HG03108 (cell line): ENCODE measurements around the gene NSL1.
"Not testable (repeated sequence)": the region's sequence is repeated elsewhere in the genome, so short reads cannot be mapped to it uniquely, and the experiment has no call there.

Experiments used
- ATAC-seq: cut with Tn5 transposase; IDR thresholded peaks from one replicate; pipeline ENCODE4 v1.9.1; 2021; ENCODE audit warnings: moderate library complexity; ENCODE audit not compliant: unreplicated experiment

NSL1 gene

DNA sequence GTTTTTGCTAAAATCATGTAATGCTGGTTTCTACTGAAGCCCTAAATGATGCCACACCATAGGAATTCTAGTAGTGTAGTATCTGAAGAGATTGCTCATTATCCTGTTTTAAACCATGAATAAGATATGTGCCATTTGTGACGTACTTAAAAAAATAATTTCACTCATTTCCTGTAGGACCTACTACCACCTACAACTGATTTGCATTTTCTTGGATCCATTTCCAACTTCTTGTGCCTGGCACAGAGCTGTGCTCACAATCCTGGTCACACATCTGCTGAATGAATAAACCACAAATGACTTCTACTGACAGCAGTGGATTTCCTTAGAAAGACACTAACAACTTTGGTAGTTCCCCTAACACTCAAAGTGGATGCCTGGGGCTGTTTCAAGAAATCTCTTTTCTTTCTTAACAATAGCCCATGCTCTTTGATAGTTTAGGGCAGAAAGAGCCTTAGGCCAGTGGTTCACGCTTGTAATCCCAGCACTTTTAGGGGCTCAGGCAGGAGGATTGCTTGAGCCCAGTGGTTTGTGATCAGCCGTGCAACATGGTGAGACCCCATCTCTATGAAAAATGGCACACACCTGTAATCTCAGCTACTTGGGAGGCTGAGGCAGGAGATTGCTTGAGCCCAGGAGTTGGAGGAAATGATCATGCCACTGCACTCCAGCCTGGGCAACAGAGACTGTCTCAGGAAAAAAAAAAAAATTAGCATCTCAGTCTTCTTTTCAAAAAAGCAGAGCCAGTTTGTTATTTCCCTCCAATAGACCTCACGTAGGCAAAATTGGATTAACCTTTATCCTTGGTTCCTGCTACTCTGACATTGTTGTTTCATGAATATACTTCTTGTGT, 78.9 kb downstream of the NSL1 start:
- ATAC-seq: no peak

DNA sequence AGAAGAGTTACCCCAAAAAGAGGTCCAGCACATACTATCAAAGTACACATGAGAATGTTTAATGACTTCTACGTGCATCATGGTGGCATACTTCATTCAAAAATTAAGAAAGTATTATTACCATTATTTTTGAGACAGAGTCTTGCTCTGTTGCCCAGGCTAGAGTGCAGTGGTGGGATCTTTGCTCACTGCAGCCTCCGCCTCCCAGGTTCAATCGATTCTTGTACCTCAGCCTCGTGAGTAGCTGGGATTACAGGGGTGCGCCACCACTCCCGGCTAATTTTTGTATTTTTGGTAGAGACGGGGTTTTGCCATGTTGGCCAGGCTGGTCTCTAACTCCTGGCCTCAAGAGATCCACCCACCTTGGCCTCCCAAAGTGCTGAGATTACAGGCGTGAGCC, 79.6 kb downstream of the NSL1 start:
- not testable (repeated sequence) for ATAC-seq

DNA sequence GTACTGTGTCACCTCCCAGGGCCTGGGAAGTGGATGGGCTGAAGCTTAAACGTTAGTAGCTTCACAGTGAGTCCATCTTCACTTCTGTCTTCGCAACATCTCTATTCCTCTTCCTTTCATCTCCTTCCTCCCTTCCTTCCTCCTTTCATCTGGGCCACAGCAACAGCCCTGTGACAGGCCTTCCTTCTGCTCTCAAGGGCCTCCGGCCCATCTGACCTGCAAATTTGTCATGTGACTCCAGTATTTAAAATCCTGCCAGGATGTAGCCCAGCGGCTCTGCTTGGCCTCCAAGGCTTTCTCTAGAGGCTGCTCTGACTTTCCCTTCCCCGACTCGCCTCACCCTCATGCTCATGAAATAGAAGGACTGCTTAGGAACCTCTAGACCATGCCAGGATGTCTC, 81.0 kb downstream of the NSL1 start:
- ATAC-seq: no peak

DNA sequence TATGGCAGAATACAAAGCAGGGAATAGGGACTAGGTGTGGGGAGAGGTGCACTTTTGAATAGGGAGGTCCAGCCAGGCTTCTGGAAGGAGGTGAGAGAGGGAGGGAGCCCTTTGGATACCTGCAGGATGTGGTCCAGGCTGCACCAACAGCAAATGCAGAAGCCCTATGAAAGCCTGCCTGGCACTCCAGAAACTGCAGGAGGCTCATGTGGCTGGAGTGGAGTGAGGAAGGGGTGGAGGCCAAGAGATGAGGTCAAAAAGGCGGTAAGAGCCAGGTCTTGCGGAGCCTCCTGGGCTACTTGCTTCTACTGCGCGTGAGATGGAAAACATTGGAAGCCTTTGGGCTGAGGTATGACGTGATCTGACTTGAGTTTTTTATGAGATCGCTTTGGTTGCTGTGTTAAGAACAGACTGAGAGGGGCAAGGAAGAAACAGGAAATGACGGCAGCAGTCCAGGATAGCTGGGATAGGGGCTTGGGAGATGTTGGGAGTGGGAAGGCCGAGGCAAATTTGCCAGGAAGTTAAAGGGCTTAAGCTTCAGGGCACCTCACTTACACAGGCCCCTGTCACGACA, 87.5 kb downstream of the NSL1 start:
- no peak for ATAC-seq

DNA sequence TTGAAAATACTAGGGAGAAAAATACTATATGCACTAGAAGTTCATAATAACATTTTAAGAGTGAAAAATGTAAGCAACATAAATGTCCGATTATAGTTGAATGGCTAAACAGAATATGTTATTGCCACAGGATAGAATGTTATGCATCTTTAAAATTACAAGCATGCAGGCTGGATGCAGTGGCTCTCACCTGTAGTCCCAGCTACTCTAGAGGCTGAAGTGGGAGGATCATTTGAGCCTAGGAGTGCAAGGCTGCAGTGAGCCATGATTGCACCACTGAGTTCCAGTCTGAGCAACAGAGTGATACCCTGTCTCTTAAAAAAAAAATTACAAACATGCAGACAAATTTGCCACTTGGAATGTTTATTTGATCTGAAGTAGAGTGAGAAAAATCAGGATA, 88.9 kb downstream of the NSL1 start:
- no peak for ATAC-seq

DNA sequence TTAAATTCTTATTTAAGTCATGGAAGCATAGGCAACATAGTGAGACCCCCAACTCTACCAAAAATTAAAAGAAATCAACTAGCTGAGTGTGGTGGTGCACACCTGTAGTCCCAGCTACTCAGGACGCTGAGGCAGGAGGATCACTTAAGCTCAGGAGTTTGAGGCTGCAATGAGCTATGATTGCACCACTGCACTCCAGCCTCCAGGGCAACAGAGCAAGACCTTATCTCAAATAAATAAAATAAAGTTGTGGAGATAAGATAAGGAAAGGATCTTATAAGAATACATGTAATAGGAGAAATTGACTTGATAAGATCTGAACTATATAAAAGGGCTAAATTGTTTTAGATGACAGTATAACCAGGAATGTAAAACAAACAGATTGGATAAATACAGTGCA, 89.7 kb downstream of the NSL1 start:
- no peak for ATAC-seq

DNA sequence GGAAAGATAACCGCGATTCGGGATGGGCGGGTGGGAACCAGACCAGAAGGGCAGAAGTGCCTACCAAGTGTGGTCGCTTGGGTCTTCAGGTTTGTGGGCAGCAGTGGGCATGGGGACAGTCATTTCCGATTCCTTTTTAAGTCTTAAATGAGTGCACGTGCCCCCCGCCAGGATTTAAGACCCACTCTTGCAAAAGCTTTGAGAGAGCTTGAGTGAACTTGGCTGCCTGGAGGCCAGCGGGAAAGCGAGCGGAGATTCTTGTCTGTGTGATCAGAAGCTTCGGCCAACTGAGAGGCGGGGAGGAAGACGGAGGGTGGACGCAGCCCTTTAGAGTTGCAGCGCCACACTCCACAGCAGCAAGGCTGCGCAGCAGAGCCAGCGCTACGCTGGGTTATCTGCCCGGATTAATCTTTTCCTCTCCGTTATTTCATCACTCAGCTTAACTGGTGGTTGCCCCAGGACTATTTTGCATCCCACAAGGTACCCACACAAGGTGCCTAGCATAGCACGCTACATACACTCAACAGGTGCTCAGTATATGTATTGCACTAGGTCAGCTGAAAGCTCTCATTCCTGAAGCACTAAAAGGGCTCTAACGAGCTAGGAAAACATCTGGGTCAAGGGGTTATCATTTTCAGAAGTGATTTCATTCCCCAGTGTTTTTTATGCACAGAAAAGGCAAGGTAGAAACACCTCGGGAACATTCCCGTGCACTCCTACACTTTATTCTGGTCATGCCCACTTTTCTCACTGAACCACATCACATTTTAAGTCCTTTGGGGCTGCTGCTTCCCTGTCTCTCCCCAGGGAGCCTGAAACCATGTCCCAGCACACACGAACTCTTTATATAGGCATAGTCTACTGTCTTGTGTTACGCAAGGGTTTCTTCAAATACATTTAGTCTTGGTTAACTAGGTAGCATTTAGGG, 90.4 kb downstream of the NSL1 start:
- peak; percentile 29 for ATAC-seq

DNA sequence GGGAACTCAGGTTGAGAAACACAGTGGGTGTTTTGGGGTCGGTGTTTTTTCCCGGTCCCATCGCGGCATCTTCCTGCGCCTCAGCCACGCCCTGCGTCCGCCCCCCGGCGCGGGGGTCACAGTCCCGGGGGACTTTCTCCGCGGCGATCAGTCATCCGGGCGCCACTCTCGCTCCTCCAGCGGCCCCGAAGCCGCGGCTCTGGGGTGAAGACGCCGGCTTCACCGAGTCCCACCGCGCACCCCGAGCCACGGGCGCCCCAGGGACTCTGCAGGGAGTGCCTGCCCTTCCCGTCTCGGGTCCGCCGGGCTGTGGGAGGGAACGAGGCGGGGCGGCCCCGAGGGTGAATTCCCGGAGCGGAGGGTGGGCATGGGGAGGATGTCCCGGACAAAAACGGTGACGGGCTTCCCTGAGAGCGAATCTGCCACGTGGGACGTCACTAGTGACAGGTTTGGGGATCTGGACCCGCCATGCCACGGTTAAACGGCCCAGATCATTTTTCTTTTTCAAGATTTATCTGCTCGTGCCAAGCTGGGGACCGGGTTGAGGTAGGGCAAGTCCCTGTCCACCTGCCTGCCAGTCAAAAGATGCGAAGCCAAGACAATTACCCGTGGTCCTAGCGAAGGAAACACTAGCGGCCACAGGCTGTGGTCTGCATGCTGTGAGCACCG, 91.2 kb downstream of the NSL1 start:
- no peak for ATAC-seq

DNA sequence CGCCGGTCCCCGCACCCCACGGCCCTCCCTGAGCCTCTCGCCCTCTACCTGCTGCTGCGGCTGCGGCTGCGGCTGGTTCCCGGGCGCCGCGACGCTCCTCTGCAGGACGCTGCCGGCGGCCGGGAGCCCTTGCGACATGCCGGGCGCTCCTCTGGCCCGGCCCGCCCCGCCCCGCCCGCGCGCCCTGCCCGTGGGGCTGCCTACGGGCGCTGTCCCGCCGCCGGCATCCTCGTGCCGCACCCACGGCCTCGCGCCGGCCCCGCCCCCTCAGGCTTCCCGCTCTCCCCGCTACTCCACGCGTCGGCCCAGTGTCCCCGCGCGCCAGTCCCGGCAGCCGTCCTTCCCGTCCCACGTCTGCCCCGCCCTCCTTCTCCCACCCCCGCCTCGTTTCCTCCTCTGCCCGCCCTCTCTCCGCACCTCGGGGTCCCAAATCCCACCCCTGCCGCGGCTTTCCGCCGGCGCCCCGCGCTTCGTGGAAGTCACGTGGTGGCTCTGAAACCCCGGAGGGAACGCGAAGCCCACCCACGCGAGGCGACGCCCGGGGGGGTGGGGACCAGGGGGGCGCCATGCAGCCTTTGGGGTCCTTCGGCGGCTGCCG, 91.9 kb downstream of the NSL1 start, which contains the start of gene BATF3:
Gene BATF3, minus strand, starts transcription at position 216 of the 598 bp plus-strand sequence. Its CDS starts 78 bp downstream, at position 138.
- peak; percentile 11 for ATAC-seq

DNA sequence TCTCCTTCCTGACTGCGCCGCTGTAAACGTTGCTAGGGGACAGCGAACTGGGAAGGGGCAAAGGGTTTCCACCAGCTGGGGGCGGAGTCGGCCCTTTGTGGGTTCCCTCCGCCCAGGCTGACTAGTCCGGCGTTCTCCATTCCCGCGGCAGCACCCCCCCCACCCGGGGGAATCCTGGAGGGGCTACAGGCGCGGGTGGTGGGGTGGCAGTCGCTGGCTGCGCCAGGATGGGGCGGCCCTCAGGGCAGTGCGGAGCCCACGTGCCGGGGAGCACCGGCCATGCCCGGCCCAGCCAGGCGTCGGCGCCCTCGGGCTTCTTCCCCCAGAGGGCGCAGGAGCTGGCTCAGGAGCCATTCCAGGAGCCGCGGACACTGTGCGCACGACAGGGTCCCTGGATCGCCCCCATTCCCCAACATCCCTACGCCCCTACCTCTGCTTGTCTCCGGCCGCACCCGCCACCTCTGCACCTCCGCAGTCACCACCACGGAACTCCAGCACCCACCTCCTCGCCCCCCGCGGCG, 92.4 kb downstream of the NSL1 start:
- ATAC-seq: peak; percentile 51

DNA sequence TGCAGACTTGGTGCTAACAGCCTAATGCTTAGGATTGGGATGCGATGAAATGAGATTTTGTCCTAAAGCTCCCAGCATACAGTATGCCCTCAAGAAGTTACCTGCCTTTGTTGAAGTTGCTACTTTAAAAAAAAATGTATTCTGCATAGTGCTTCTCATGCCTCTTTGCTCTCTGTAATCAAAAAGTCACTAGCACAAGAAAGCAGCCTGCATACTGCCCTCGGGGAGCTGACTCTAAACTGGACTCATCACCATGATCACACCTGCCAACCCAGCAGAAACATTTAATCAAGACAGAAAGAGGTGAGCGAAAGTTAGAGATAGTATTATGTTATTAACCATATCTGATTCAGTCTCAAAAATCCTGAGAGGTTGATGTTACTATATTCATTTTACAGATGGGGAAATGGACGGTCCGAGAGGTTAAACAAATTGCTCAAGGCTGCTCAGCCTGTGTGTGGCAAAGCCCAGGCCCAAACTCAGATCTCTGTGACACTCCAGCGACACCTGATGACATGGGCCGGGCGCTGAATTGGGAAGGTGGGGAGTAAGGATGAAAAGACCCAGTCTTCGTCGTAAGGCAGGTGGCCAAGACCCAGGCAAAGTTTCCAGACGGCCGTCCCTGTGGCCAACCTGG, 93.0 kb downstream of the NSL1 start:
- ATAC-seq: peak; percentile 8

DNA sequence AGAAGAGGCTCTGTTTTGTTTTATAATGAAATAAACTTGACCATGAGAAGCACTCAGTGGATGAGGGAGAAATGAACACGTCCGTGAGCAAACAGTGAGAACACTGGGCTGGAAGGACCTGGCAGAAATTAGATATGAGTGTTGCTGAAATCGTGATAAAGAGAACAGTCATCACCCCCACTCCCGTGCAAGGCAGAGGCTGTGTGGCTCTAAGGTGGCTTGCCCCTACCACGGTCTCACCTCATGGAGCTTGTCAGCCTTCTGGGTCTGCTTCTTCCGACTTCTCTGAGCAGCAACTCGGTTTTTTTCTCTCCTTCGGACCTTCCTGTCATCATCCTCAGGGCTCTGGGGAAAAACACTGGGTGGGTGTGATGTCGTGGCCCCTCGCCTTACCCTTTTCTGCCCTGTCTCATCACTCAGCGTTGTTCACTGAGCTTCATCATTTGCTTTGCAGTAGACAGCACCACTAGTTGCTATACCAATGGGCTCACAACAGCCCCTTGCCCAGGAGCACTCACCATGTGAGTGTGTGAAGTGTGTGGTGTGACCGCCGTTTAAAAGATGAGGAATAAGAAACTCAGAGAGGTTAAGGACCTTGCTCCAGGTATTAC, 94.8 kb downstream of the NSL1 start:
- ATAC-seq: no peak

DNA sequence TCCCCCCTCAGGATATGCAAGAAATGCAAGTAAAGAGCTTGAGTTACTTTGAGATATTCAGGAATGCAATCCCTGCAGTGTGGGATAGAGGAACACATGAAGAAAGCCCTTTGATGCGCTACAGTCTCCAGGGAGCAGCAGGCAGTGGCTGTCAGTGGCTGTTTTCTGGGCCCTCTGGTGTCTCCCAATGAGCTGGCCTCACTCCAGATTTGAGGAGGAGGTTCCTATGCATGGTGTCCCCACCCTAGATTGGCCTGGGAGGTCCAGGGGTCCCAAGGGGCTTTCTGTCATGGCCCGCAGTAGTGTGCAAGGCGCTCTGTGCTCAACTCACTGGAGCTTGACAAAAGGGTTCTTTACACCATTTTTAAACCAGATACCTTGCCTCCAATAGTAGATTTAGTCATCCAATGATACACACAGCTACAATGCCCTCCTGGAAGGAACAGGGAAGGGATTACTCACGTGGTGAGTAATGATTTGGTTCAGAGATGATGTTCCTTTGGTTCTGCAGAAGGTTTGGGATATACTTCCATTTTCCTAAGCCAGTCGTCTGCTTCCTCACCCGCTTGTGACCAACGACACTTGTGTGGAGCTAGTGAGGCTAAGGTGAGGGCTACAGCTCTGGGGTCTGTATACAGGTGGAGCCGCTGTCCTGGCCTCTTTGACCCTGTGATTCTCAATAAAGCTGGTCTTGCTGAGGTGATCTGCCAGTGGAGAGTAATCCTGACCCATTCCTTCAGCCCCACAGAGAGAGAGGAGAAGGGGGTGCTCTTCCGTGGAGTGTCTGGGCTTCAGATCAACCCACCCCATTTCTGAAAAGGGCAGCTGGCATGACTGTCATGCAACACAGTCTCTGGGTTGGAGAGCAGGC, 98.6 kb downstream of the NSL1 start:
- no peak for ATAC-seq

DNA sequence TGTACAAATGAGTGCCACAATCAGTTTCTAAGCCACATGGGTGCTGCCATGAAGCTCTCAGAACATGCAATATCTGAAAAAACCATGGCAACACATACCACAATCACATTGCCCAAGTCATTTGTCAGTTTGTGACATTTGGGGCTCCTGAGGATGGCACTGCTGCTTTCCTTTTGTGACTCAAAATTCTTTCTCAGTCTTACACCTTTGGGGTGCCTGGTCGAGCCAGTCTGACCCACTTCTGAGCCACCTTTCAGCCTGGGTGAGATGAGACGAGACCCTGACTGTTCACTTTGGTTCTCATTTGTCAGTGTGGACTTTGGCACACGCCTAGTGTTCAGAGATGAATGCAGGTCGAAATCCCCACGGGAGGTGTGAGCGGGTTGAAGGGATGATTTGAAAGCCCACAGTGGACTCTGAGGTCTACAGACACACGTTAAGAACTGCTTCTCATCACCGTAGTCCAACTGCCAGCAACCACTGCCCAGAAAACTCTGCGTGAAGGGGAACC, 100.0 kb downstream of the NSL1 start:
- ATAC-seq: peak; percentile 60

DNA sequence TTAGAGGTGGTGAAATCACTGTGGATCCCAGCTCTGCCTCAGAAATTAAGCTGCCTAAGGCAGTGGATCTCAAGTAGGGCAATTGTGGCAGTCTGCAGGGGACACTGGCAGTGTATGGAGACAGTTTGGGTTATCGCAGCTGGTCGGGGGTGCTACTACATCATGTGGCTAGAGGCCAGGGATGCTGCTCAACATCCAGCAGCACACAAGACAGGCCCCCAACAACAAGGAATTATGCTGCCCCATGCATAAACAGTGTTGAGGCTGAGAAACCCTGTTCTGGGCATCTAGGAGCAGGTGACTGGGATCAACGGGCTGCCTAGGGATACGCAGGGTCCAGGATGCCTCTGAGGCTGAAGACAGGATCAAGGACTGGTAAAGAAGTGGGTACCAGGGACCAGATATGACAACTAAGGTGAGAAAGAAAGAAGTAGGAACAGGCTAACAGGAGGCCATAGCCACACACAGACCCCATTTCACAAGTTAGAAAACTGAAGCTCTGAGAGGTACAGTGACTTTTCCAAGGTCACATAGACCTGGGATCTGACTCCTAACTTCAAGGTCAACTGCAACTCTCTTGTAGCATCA, 100.7 kb downstream of the NSL1 start:
- no peak for ATAC-seq

DNA sequence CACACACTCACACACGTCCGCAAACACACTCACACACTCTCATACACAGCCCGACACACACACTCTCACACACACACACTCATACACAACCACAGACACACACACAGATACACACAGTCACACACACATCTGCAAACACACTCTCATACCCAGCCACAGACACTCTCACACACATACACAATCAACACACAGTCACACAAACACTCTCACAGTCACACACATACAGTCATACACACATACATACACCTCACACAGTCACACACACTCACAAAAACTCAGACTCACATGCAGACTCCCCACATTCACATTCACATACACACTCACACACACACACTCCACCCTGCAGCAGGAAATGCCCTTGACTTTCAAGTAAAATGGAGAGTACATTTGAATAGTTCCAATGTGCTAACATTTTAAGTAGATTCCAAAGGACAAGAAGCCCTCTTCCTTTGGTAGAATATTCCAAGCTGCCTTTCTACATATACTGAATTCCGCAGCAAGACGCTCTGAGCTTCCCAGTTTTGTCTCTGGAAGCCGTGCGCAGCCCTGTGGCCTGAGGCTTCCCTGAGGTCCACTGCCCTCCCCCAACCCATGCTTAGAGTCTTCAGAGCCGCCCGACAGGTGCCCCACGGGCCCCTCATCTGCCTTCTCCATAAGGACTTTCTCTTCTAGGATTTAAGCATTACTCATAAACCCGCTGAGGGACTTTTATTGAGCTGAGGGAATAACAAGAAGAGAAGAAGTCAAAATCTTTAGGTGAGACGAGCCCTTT, 101.6 kb downstream of the NSL1 start:
- no peak for ATAC-seq

DNA sequence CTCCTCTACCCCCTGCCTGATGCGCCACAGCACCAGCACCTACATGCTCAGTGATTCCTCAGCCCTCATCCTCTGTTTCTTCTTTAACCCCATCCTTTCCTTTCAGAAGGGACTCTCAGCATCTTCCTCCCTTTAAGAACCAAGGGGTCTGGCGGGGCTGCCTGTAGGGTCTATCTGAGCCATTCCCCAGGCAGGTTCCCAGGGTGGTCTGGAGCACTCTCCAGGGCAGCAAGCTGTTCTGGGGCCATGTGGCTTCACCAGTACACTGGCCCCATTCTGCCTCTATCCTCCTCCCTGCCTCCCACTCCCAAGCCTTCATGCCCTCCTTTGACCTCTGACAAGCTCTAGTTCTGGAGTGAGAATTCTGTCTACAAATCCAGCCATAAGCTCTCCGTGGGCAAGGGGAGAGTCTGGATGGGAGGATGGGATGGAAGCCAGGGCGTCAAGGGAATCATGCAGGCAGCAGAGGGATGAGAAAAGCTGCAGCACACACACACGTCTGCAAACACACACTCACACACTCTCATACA, 102.3 kb downstream of the NSL1 start:
- ATAC-seq: no peak
